GM12872 (cell line): ENCODE results near the gene OR10S1.

Source experiments
- TF ChIP-seq, protein P1 (sequence below): IDR thresholded peaks from 3 replicates; pipeline ENCODE4 v1.5.1; 2011; ENCODE audit warnings: low read depth, mild to moderate bottlenecking, low read length, moderate library complexity; ENCODE audit not compliant: insufficient read depth

Gene OR10S1, protein sequence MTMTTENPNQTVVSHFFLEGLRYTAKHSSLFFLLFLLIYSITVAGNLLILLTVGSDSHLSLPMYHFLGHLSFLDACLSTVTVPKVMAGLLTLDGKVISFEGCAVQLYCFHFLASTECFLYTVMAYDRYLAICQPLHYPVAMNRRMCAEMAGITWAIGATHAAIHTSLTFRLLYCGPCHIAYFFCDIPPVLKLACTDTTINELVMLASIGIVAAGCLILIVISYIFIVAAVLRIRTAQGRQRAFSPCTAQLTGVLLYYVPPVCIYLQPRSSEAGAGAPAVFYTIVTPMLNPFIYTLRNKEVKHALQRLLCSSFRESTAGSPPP

DNA sequence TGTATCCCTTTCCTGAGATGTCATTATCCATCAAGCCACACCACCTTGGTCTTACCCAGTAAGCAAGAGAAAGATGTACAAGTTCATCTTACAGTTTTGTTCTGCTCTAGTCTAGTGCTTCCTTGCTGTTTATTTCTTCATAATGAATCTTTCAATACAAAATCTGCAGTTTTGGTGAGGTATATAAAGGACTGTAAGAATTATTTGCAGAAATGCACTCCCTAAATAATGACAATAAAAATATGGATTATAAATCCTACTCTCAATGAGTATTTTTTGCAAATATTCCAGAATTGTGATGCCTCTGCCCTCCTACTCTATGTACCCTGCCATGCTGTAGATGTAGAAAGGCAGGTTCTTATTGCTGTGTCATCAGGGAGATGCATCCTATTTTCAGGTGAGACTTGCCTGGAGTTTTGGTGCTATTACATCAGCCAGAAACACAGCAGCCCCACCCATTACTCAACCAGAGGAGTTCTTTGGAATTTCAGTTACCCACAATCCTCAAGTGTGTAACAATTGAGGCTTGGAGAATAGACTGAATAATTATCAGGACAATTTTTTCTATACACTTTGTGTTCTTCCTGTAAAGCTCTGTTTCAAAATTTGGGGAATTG lies at the start of gene OR10S1:
OR10S1 (minus strand) TSS at position 51 of the 617 bp plus-strand sequence. CDS start 117 bp downstream, outside the sequence.
- TF ChIP-seq, protein P1, sequence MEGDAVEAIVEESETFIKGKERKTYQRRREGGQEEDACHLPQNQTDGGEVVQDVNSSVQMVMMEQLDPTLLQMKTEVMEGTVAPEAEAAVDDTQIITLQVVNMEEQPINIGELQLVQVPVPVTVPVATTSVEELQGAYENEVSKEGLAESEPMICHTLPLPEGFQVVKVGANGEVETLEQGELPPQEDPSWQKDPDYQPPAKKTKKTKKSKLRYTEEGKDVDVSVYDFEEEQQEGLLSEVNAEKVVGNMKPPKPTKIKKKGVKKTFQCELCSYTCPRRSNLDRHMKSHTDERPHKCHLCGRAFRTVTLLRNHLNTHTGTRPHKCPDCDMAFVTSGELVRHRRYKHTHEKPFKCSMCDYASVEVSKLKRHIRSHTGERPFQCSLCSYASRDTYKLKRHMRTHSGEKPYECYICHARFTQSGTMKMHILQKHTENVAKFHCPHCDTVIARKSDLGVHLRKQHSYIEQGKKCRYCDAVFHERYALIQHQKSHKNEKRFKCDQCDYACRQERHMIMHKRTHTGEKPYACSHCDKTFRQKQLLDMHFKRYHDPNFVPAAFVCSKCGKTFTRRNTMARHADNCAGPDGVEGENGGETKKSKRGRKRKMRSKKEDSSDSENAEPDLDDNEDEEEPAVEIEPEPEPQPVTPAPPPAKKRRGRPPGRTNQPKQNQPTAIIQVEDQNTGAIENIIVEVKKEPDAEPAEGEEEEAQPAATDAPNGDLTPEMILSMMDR, result no peak

DNA sequence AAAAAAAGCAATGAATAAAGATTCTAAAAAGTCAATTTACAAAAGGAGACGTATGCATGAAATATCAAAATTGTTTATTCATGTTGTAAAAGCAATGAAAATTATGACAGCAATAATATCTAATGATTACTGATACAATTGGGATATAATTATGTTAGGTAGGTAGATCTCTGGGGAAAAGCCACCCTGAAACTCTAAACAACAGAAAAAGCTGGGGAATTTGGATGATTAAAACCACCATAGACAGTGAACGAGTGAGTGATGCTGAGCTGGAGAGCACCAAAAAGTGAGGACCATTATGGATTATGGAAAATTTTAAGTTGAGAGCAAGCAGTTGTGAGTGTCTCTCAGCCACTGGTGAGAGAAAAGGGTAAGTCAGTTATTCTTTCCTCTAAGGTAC lies 48.9 kb upstream of the OR10S1 start, which contains the start of gene OR10G8:
OR10G8 (plus strand) TSS at position 301 of the 400 bp plus-strand sequence. CDS start 2,825 bp downstream, outside the sequence.
- TF ChIP-seq, protein P1, result no peak

DNA sequence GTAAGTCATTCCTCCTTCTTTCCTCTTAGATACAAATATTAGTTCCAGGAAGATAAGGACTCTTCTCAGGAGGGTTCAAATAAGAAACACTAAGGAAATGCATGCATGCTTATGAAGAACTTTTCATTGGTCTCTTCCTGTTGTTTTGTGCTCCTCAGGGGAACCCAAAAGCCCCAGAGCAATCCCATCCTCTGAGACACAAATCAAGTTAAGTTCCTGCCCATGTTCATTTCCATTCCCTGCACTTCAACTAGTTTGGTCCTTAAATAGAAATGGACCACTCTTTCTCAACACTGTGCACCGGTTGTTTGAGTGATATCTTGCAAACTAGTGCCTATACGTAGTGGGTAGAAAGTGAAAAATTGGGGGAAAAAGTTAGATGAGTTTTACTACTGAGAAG lies 35.1 kb upstream of the OR10S1 start, which contains the start of gene OR10G4:
OR10G4 (plus strand) TSS at position 301 of the 400 bp plus-strand sequence. CDS start 2,578 bp downstream, outside the sequence.
- TF ChIP-seq, protein P1, result no peak

DNA sequence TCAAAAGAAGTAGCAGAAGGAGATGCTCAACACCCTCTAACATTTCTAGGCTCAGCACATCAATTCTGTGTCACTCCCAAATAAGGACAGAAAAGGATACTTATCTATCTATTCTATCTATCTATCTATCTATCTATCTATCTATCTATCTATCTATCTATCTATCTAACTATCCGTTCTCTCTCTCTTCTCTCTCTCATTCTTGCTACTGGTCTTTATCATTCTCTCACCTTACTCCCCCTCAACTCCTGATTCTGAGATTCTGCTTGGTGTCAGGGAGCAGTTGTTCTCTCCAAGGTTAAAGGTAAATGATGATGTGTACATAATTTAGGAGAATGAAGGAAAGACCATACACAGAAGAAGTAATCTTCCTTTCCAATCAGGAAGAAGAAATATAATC lies 17.5 kb upstream of the OR10S1 start, which contains the start of gene OR10G6:
OR10G6 (minus strand) TSS at position 43 of the 400 bp plus-strand sequence; CDS start at position 43, 0 bp downstream.
- TF ChIP-seq, protein P1, result no peak

DNA sequence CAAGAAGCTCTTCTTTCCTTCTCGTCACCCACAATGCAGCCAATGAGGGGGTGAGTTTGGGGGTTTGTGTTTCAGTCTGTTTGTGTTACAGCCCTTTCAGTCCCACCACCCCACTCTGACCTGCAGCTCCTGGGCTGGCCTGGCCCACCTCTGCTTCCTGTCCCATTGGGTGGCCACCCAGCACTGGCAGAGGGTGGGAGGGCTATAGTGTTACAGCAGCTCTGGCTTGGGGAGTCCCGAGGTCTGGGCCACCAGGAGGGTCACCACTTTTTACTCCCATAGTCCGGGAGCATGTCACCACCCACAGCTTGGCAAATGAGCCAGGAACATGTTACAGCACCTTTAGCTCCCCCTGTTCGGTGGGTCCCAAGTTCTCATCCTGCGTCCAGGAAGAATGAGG lies 1.7 kb upstream of the OR10S1 start:
- TF ChIP-seq, protein P1, result no peak

DNA sequence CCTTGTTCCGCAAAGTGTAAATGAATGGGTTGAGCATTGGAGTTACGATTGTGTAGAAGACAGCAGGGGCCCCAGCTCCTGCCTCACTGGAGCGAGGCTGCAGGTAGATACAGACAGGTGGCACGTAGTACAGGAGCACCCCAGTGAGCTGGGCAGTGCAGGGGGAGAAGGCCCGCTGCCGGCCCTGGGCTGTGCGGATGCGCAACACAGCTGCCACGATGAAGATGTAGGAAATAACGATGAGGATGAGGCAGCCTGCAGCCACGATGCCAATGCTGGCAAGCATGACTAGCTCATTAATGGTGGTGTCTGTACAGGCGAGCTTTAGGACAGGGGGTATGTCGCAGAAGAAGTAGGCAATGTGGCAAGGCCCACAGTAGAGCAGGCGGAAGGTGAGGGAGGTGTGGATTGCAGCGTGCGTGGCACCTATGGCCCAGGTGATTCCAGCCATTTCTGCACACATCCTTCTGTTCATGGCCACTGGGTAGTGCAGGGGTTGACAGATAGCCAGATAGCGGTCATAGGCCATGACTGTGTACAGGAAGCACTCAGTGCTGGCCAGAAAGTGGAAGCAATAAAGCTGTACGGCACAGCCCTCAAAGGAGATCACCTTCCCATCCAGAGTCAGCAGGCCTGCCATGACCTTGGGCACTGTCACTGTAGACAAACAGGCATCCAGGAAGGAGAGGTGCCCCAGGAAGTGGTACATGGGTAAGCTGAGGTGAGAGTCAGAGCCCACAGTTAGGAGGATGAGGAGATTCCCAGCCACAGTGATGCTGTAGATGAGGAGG lies 616 bp downstream of the OR10S1 start:
- TF ChIP-seq, protein P1, result no peak

DNA sequence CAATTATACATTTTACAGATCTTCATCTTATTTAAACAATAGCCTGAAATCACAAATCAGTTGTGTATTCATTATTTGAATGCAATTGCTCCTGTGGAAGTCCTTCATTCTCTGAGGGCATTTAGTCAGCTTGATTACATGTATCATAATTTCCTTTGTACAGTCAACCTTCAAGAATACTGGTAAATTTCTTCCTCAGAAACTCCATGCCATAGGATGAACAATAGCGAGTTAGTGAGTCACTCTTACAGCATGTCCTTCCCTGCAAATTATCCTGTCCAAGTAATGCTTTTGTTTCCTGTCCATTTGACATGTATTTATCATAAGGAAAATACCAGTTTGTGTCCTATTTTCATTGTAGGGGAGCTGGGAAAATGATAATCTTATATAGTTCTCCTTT lies 3.8 kb downstream of the OR10S1 start:
- TF ChIP-seq, protein P1, result no peak
